ENCODE results near the gene IGF2R.

IGF2R gene

GRCh38 chr6:160057080-160057479 lies 88.2 kb downstream of the IGF2R start:
- DNase-seq = no peak

- DNase-seq = no peak
These were observed 89.8 kb downstream of the IGF2R start for GRCh38 chr6:160058603-160059215.

- no peak for DNase-seq
These were observed 91.3 kb downstream of the IGF2R start for GRCh38 chr6:160060221-160060620.

GRCh38 chr6:160060920-160061447 lies 92.1 kb downstream of the IGF2R start:
- DNase-seq = no peak

- DNase-seq = no peak
These were observed 95.0 kb downstream of the IGF2R start for GRCh38 chr6:160063771-160064413.

GRCh38 chr6:160065200-160065599 lies 96.3 kb downstream of the IGF2R start:
- no peak for DNase-seq

GRCh38 chr6:160067564-160067963 lies 98.7 kb downstream of the IGF2R start:
- DNase-seq = no peak

- no peak for DNase-seq
These were observed 99.5 kb downstream of the IGF2R start for GRCh38 chr6:160068346-160068745.

GRCh38 chr6:160069050-160069454 lies 100.2 kb downstream of the IGF2R start:
- no peak for DNase-seq

- no peak for DNase-seq
These were observed 100.6 kb downstream of the IGF2R start for GRCh38 chr6:160069459-160069858.

- DNase-seq = no peak
These were observed 101.5 kb downstream of the IGF2R start for GRCh38 chr6:160070427-160070826.

GRCh38 chr6:160070831-160071230 lies 101.9 kb downstream of the IGF2R start:
- DNase-seq = no peak

- no peak for DNase-seq
These were observed 103.2 kb downstream of the IGF2R start for GRCh38 chr6:160071805-160072690.

GRCh38 chr6:160073272-160073671 lies 104.4 kb downstream of the IGF2R start:
- no peak for DNase-seq

GRCh38 chr6:160076009-160076408 lies 107.1 kb downstream of the IGF2R start:
- no peak for DNase-seq

- DNase-seq = no peak
These were observed 108.1 kb downstream of the IGF2R start for GRCh38 chr6:160077024-160077423.

- DNase-seq = no peak
These were observed 108.6 kb downstream of the IGF2R start for GRCh38 chr6:160077526-160077925.

GRCh38 chr6:160078883-160079685 lies 110.2 kb downstream of the IGF2R start:
- no peak for DNase-seq

GRCh38 chr6:160079686-160080043 lies 110.8 kb downstream of the IGF2R start:
- no peak for DNase-seq

- no peak for DNase-seq
These were observed 111.2 kb downstream of the IGF2R start for GRCh38 chr6:160080097-160080496.

GRCh38 chr6:160081398-160081797 lies 112.5 kb downstream of the IGF2R start:
- DNase-seq = no peak

- DNase-seq = no peak
These were observed 113.7 kb downstream of the IGF2R start for GRCh38 chr6:160082627-160083026.
